ENCODE results near the gene NRTN.

The NRTN gene

DNA sequence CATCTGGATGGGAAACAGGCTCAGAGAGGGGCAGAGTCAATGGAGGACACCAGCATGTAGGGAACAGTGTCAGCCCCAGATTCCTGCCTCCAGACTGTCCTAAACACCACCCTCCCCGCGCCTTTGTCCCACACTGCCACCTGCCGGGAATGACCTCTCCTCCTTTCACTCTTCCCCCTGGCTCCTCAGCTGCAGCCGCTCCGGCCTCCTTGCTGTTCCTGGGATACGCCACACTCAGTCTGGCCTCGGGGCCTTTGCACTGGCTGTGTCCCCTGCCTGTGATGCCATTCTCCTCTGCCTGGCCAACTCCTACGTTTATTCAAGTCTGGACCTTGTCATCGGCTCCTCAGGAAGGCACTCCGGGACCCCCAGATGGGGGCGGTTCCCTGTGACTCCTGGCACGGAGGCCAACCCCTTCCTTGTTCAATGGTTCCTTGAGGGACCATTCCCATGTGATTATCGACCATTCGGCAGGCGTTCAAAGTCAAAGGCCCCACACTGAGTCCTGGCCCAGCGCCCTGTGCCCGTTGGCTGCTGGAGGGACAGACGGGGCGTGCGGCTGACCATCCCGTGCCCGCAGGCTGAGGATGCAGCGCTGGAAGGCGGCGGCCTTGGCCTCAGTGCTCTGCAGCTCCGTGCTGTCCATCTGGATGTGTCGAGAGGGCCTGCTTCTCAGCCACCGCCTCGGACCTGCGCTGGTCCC is 18.9 kb downstream of the NRTN start:
- TF ChIP-seq GABPA (IDR thresholded peaks at IDR 0.05; ENCODE audit: low read depth) = no peak
- TF ChIP-seq CTCF (IDR thresholded peaks at IDR 0.05; ENCODE audit: insufficient read depth, low read length) = no peak
- no peak for TF ChIP-seq REST (IDR thresholded peaks at IDR 0.05; ENCODE audit: insufficient replicate concordance, low read depth)
- TF ChIP-seq POLR2AphosphoS5 (IDR thresholded peaks at IDR 0.05; ENCODE audit: low read depth) = no peak
- TF ChIP-seq SPI1 (IDR thresholded peaks at IDR 0.05; ENCODE audit: borderline replicate concordance, low read depth) = no peak
- H3K4me3 ChIP-seq (replicated peaks; ENCODE audit: insufficient read depth, low read length) = no peak overlapping the region
- H3K27ac ChIP-seq (replicated peaks) = no peak overlapping the region
- H3K27me3 ChIP-seq (ENCODE audit: insufficient read depth, poor library complexity, severe bottlenecking) = no peaks in the 10 kb centered on the region
- peak in 1 of 2 experiments; percentile 29 for DNase-seq (ENCODE audit: low read depth in 1 of 2, low spot score in 1 of 2)

GRCh38 chr19:5824751-5825150 is 19.9 kb downstream of the NRTN start:
- Histone ChIP-seq H3K4me3 (replicated peaks; ENCODE audit: insufficient read depth, low read length) (no peak overlapping the region), H3K27ac (replicated peaks) (no peak overlapping the region), H3K27me3 (ENCODE audit: insufficient read depth, poor library complexity, severe bottlenecking) (no peaks in the 10 kb centered on the region)
- TF ChIP-seq POLR2AphosphoS5 (IDR thresholded peaks at IDR 0.05; ENCODE audit: low read depth) (no peak), SPI1 (IDR thresholded peaks at IDR 0.05; ENCODE audit: borderline replicate concordance, low read depth) (no peak), REST (IDR thresholded peaks at IDR 0.05; ENCODE audit: insufficient replicate concordance, low read depth) (no peak), CTCF (IDR thresholded peaks at IDR 0.05; ENCODE audit: insufficient read depth, low read length) (no peak), GABPA (IDR thresholded peaks at IDR 0.05; ENCODE audit: low read depth) (no peak)
- no peak for DNase-seq (ENCODE audit: low read depth in 1 of 2, low spot score in 1 of 2)

DNA sequence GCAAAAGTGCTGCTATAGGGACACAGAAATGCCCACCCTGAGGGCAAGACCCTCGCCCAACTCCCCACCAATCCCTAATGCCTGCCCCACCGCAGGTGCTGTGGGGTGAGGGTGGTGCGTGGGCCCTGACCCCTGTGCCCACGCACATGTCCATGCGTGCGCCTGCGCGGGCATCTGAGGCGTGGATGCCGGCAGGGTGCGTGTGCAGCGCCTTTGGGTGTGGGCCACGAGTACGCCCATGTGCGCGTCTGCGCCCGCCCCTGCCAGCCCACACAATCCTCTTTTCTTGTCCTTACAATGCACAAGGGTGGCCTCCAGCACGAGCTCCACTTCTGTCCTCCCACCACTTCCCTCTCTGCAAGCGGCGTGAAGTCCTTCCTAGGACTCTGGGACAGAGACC is 20.3 kb downstream of the NRTN start:
- no peak overlapping the region for H3K27ac ChIP-seq (replicated peaks)
- no peak overlapping the region for H3K4me3 ChIP-seq (replicated peaks; ENCODE audit: insufficient read depth, low read length)
- H3K27me3 ChIP-seq (ENCODE audit: insufficient read depth, poor library complexity, severe bottlenecking) = no peaks in the 10 kb centered on the region
- DNase-seq (ENCODE audit: low read depth in 1 of 2, low spot score in 1 of 2) = no peak
- no peak for TF ChIP-seq SPI1 (IDR thresholded peaks at IDR 0.05; ENCODE audit: borderline replicate concordance, low read depth)
- no peak for TF ChIP-seq GABPA (IDR thresholded peaks at IDR 0.05; ENCODE audit: low read depth)
- TF ChIP-seq POLR2AphosphoS5 (IDR thresholded peaks at IDR 0.05; ENCODE audit: low read depth) = no peak
- TF ChIP-seq CTCF (IDR thresholded peaks at IDR 0.05; ENCODE audit: insufficient read depth, low read length) = no peak
- TF ChIP-seq REST (IDR thresholded peaks at IDR 0.05; ENCODE audit: insufficient replicate concordance, low read depth) = no peak
